ENCODE data around the gene UBD. TPM values are rescaled to one million over a fixed set of nuclear protein-coding genes. Genes with fewer than 3 reads are reported as not detected.

Gene UBD
- total RNA-seq, 1 donor from 2014 or later = 1.9 TPM

DNA sequence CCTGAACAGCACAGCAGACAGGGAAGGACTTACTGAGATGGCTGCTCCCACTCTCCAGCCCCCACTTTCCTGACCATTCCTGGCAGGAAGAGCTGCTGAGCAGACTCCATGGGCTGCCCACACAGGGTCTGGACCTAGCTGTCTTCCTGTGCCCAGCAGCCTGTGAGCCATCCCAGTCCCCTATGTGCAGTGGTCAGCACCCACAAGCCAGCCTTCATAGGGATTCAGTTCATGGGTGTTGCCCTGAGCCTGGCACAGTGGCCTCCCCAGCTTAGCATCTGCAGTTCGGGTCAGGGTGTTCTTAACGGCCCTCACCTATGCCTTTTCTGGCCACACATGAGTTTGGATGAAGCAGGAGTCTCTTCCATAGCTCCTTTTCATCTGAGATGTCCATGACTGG is 32.0 kb downstream of the UBD start:
- Mint-ChIP-seq H3K27ac (no peak overlapping the region), H3K36me3 (ENCODE audit: insufficient read depth) (no peaks in the 10 kb centered on the region), H3K4me1 (ENCODE audit: low read depth) (peaks cover 2% of the 10 kb centered on the region), H3K9me3 (ENCODE audit: low read depth) (peaks cover 6% of the 10 kb centered on the region), H3K4me3 (ENCODE audit: low read depth) (no peak overlapping the region), H3K27me3 (peaks cover 2% of the 10 kb centered on the region)
- DNase-seq (ENCODE audit: low spot score, unreplicated experiment) = no peak
- TF ChIP-seq, protein P1, sequence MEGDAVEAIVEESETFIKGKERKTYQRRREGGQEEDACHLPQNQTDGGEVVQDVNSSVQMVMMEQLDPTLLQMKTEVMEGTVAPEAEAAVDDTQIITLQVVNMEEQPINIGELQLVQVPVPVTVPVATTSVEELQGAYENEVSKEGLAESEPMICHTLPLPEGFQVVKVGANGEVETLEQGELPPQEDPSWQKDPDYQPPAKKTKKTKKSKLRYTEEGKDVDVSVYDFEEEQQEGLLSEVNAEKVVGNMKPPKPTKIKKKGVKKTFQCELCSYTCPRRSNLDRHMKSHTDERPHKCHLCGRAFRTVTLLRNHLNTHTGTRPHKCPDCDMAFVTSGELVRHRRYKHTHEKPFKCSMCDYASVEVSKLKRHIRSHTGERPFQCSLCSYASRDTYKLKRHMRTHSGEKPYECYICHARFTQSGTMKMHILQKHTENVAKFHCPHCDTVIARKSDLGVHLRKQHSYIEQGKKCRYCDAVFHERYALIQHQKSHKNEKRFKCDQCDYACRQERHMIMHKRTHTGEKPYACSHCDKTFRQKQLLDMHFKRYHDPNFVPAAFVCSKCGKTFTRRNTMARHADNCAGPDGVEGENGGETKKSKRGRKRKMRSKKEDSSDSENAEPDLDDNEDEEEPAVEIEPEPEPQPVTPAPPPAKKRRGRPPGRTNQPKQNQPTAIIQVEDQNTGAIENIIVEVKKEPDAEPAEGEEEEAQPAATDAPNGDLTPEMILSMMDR (IDR thresholded peaks at IDR 0.05; ENCODE audit: unreplicated experiment) = no peak

DNA sequence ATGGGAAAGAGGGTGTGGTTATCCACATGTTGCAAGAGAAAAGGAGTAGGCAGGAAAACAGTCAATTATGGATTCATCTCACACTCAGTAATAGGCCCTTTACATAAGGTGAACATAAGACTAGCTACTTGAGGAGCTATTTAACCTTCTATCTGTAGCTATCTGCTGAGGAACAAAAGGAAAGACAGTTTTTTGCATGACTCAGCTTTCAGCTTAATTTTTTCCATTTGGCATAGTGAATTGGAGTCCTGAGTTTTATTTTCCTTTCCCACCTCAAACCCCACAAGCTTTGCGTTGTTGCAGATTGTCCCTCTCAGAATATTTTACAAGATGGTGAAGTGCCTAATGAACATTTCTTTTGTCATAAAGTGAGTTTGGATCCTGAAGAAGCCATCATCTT is 32.4 kb downstream of the UBD start:
- Mint-ChIP-seq H3K27ac (no peak overlapping the region), H3K9me3 (ENCODE audit: low read depth) (peaks cover 6% of the 10 kb centered on the region), H3K4me1 (ENCODE audit: low read depth) (peaks cover 2% of the 10 kb centered on the region), H3K27me3 (peaks cover 2% of the 10 kb centered on the region), H3K36me3 (ENCODE audit: insufficient read depth) (no peaks in the 10 kb centered on the region), H3K4me3 (ENCODE audit: low read depth) (no peak overlapping the region)
- TF ChIP-seq, protein P1 (IDR thresholded peaks at IDR 0.05; ENCODE audit: unreplicated experiment) = no peak
- no peak for DNase-seq (ENCODE audit: low spot score, unreplicated experiment)

DNA sequence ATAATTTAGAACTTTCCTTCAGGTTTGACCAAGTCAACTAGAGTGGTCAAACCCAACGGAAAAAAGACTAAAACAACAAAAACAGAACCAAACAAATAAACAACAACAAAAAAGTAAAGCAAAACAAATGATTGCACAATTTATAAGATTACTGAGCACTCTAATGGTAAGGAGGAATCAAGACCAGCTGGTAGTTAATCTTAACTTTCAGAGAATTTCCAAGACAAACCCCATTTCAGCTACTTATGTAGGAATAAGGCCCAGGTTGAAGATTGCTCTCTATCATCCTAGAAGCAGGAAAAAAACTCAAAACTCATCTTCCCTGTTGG is 34.3 kb downstream of the UBD start:
- H3K36me3 Mint-ChIP-seq (ENCODE audit: insufficient read depth) = no peaks in the 10 kb centered on the region
- TF ChIP-seq, protein P1 (IDR thresholded peaks at IDR 0.05; ENCODE audit: unreplicated experiment) = no peak
- H3K9me3 Mint-ChIP-seq (ENCODE audit: low read depth) = peaks cover 6% of the 10 kb centered on the region
- no peak overlapping the region for H3K4me3 Mint-ChIP-seq (ENCODE audit: low read depth)
- peaks cover 2% of the 10 kb centered on the region for H3K27me3 Mint-ChIP-seq
- DNase-seq (ENCODE audit: low spot score, unreplicated experiment) = no peak
- peaks cover 2% of the 10 kb centered on the region for H3K4me1 Mint-ChIP-seq (ENCODE audit: low read depth)
- H3K27ac Mint-ChIP-seq = peak overlapping the region; percentile 41

GRCh38 chr6:29524444-29525310 is 34.9 kb downstream of the UBD start:
- peaks cover 2% of the 10 kb centered on the region for H3K27me3 Mint-ChIP-seq
- no peak overlapping the region for H3K27ac Mint-ChIP-seq
- no peak overlapping the region for H3K4me3 Mint-ChIP-seq (ENCODE audit: low read depth)
- TF ChIP-seq, protein P1 (IDR thresholded peaks at IDR 0.05; ENCODE audit: unreplicated experiment) = no peak
- peaks cover 2% of the 10 kb centered on the region for H3K4me1 Mint-ChIP-seq (ENCODE audit: low read depth)
- peak; percentile 2 for DNase-seq (ENCODE audit: low spot score, unreplicated experiment)
- H3K36me3 Mint-ChIP-seq (ENCODE audit: insufficient read depth) = no peaks in the 10 kb centered on the region
- peaks cover 6% of the 10 kb centered on the region for H3K9me3 Mint-ChIP-seq (ENCODE audit: low read depth)

DNA sequence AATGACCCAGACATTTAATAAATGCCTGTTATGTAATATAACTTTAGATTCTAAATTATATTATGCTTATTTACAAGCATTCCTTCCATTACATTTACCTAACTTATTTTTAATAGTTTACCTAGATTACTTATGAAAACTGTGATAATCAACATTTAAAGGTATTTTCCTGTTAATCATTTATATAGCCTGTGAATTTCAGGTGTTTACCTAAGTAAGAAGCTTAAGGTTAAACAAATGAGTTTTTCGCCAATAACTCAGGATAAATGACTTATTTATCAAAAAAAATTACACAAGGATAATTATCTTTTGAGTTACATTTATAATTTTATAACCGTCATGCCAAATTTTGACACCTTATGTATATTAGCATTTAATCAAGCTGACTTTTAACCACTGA is 35.5 kb downstream of the UBD start:
- TF ChIP-seq, protein P1 (IDR thresholded peaks at IDR 0.05; ENCODE audit: unreplicated experiment) = no peak
- no peak overlapping the region for H3K27ac Mint-ChIP-seq
- peaks cover 2% of the 10 kb centered on the region for H3K4me1 Mint-ChIP-seq (ENCODE audit: low read depth)
- H3K4me3 Mint-ChIP-seq (ENCODE audit: low read depth) = no peak overlapping the region
- H3K9me3 Mint-ChIP-seq (ENCODE audit: low read depth) = peaks cover 6% of the 10 kb centered on the region
- no peak for DNase-seq (ENCODE audit: low spot score, unreplicated experiment)
- peaks cover 2% of the 10 kb centered on the region for H3K27me3 Mint-ChIP-seq
- no peaks in the 10 kb centered on the region for H3K36me3 Mint-ChIP-seq (ENCODE audit: insufficient read depth)

Data from progenitor cell of endocrine pancreas (in vitro differentiated cells).